Caco-2 (cell line): ENCODE data around the gene PAQR6. TPM values are rescaled to one million over a fixed set of nuclear protein-coding genes. Genes with fewer than 3 reads are reported as not detected.

ENCODE experiments used
- BruUV-seq: library from RNA; stranded (reverse); fragments of 400-500 nt; replicated peaks from 2 replicates; lab custom pipeline; 2021; lab: Mats Ljungman, UMichigan
- CTCF ChIA-PET: fragments of 300-600 bp; sonication (Branson Sonifier 250); formaldehyde crosslinking; loops from one replicate; lab custom pipeline; 2022; ENCODE audit warnings: antibody characterized with exemption; lab: Charles Lee
- POLR2A ChIA-PET: fragments of 300-600 bp; sonication (Branson Sonifier 250); formaldehyde crosslinking; loops from one replicate; lab custom pipeline; 2022; ENCODE audit warnings: antibody characterized with exemption; lab: Charles Lee
- DNase-seq, 2 experiments: peaks; one replicate each; pipeline versions ENCODE4 v3.0.0 to v3.0.0-alpha.2; 2020 to 2022
- H3K27me3 ChIP-seq: replicated peaks from 2 replicates; pipeline ENCODE4 v1.6.0; 2011; ENCODE audit warnings: low read length; ENCODE audit not compliant: control insufficient read depth, insufficient read depth
- H3K36me3 ChIP-seq: 2 replicates; pipeline ENCODE4 v1.5.1; 2011; ENCODE audit warnings: low read length; ENCODE audit not compliant: control insufficient read depth, insufficient read depth
- H3K4me1 ChIP-seq: fragments of 250-450 bp; sonication (Bioruptor Pico); 2 replicates; pipeline ENCODE4 v1.5.1; 2020; ENCODE audit warnings: mild to moderate bottlenecking
- H3K4me3 ChIP-seq: 2 replicates; pipeline ENCODE4 v1.5.1; 2011; ENCODE audit warnings: low read depth, mild to moderate bottlenecking, control low read depth, low read length
- H3K9me3 ChIP-seq: fragments of 250-450 bp; sonication (Bioruptor Pico); 2 replicates; pipeline ENCODE4 v1.5.1; 2020; ENCODE audit warnings: mild to moderate bottlenecking, moderate library complexity
- H3K27ac Mint-ChIP-seq: one replicate; pipeline ENCODE4 v1.8.0; 2022; ENCODE audit warnings: mixed read lengths; ENCODE audit not compliant: unreplicated experiment
- H3K27me3 Mint-ChIP-seq: one replicate; pipeline ENCODE4 v1.8.0; 2022; ENCODE audit warnings: mixed read lengths; ENCODE audit not compliant: insufficient read depth, unreplicated experiment
- H3K36me3 Mint-ChIP-seq: one replicate; pipeline ENCODE4 v1.8.0; 2022; ENCODE audit warnings: mild to moderate bottlenecking, mixed read lengths; ENCODE audit not compliant: insufficient read depth, unreplicated experiment
- H3K4me1 Mint-ChIP-seq: one replicate; pipeline ENCODE4 v1.8.0; 2022; ENCODE audit warnings: low read depth, mixed read lengths; ENCODE audit not compliant: unreplicated experiment
- H3K4me3 Mint-ChIP-seq: one replicate; pipeline ENCODE4 v1.8.0; 2022; ENCODE audit warnings: mild to moderate bottlenecking, moderate library complexity, mixed read lengths; ENCODE audit not compliant: unreplicated experiment
- H3K9me3 Mint-ChIP-seq: one replicate; pipeline ENCODE4 v1.8.0; 2022; ENCODE audit warnings: mixed read lengths; ENCODE audit not compliant: unreplicated experiment
- intact Hi-C: fragments of 100-400 bp; cut with micrococcal nuclease; formaldehyde crosslinking; loops from one replicate; pipeline ENCODE4 v1.10.0; 2022; ENCODE audit not compliant: unreplicated experiment
- total RNA-seq: library from RNA; stranded (reverse); gene quantifications from 2 replicates; pipeline ENCODE4 v1.2.3, GENCODE V29; 2022
- TF ChIP-seq, protein P1 (sequence below), 2 experiments: fragments of 200-600 bp in 1 of 2; IDR thresholded peaks; 1 replicate in 1 of 2; 2 replicates in 1 of 2; pipeline versions ENCODE4 v1.5.1 to v1.8.0; 2011 to 2022; ENCODE audit warnings: antibody characterized with exemption in 1 of 2, control low read depth in 1 of 2, inconsistent platforms in 1 of 2, low read depth in 1 of 2, low read length in 1 of 2, mild to moderate bottlenecking in 1 of 2, moderate library complexity in 1 of 2; ENCODE audit not compliant: insufficient read depth in 1 of 2, severe bottlenecking in 1 of 2, unreplicated experiment in 1 of 2

The PAQR6 gene
- total RNA-seq, 1 experiment from 2014 or later, result 4.1 TPM

GRCh38 chr1:156284112-156284511 lies 36.3 kb upstream of the PAQR6 start, which contains the start of gene TMEM79:
TSS of gene TMEM79 (plus strand) at chr1:156284325. CDS start at chr1:156285227, 902 bp downstream.
- H3K27me3 Mint-ChIP-seq, result no peaks in the 10 kb centered on the region
- no TSS peak for BruUV-seq
- POLR2A ChIA-PET, result interaction anchor here (0.6 to 2.3 kb wide), 3 partner anchors 11 to 87 kb away, joined by 3 to 13 read pairs (median 5); partner anchors contain the start of genes GLMP and PMF1

GRCh38 chr1:156283521-156283920 lies 35.7 kb upstream of the PAQR6 start:
- intact Hi-C loops, result no loop called here
- POLR2A ChIA-PET, result interaction anchor here (0.6 to 2.3 kb wide), 7 partner anchors 8 to 340 kb away, joined by 3 to 13 read pairs (median 5); partner anchors contain the start of genes CCT3, GLMP, PMF1 and TSACC
- Mint-ChIP-seq H3K4me3 (peak overlapping the region; percentile 78), H3K27me3 (no peaks in the 10 kb centered on the region), H3K36me3 (peaks cover 27% of the 10 kb centered on the region), H3K9me3 (no peaks in the 10 kb centered on the region), H3K27ac (peak overlapping the region; percentile 61), H3K4me1 (peaks cover 12% of the 10 kb centered on the region)
- TF ChIP-seq, protein P1, sequence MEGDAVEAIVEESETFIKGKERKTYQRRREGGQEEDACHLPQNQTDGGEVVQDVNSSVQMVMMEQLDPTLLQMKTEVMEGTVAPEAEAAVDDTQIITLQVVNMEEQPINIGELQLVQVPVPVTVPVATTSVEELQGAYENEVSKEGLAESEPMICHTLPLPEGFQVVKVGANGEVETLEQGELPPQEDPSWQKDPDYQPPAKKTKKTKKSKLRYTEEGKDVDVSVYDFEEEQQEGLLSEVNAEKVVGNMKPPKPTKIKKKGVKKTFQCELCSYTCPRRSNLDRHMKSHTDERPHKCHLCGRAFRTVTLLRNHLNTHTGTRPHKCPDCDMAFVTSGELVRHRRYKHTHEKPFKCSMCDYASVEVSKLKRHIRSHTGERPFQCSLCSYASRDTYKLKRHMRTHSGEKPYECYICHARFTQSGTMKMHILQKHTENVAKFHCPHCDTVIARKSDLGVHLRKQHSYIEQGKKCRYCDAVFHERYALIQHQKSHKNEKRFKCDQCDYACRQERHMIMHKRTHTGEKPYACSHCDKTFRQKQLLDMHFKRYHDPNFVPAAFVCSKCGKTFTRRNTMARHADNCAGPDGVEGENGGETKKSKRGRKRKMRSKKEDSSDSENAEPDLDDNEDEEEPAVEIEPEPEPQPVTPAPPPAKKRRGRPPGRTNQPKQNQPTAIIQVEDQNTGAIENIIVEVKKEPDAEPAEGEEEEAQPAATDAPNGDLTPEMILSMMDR (IDR thresholded peaks at IDR 0.05; ENCODE audit: insufficient read depth in 1 of 2, low read depth in 1 of 2, low read length in 1 of 2, severe bottlenecking in 1 of 2, unreplicated experiment in 1 of 2), result no peak
- CTCF ChIA-PET, result interaction anchor here (1.2 to 3.7 kb wide), 4 partner anchors 36 to 162 kb away, joined by 5 to 22 read pairs (median 5); no protein-coding TSS in a partner anchor
- DNase-seq, result no peak
- Histone ChIP-seq H3K27me3 (no peaks in the 10 kb centered on the region), H3K9me3 (no peaks in the 10 kb centered on the region), H3K4me3 (peak overlapping the region; percentile 78), H3K4me1 (peaks cover 24% of the 10 kb centered on the region), H3K36me3 (peaks cover 4% of the 10 kb centered on the region)
- no TSS peak for BruUV-seq

More at GRCh38 chr1:156284112-156284511, 36.3 kb upstream of the PAQR6 start, which contains the start of gene TMEM79:
- peak within 1 kb of the TSS; percentile 78 for H3K4me3 Mint-ChIP-seq
- DNase-seq, result peak; percentile 78 to 79
- CTCF ChIA-PET, result interaction anchor here (3.7 kb wide), 1 partner anchor 59 kb away, joined by 22 read pairs; no protein-coding TSS in a partner anchor
- Histone ChIP-seq H3K36me3 (peaks cover 5% of the 10 kb centered on the region), H3K27me3 (no peaks in the 10 kb centered on the region), H3K9me3 (no peaks in the 10 kb centered on the region), H3K4me1 (peaks cover 24% of the 10 kb centered on the region), H3K4me3 (peak within 1 kb of the TSS; percentile 78)
- peaks cover 25% of the 10 kb centered on the region for H3K36me3 Mint-ChIP-seq
- TF ChIP-seq, protein P1 (IDR thresholded peaks at IDR 0.05; ENCODE audit: insufficient read depth in 1 of 2, low read depth in 1 of 2, low read length in 1 of 2, severe bottlenecking in 1 of 2, unreplicated experiment in 1 of 2), result no peak
- H3K27ac Mint-ChIP-seq, result peak within 1 kb of the TSS; percentile 61
- H3K9me3 Mint-ChIP-seq, result no peaks in the 10 kb centered on the region
- intact Hi-C loops, result loop anchor here (1.0 kb wide), 1 partner anchor 35 kb away; no protein-coding TSS in a partner anchor
- peaks cover 12% of the 10 kb centered on the region for H3K4me1 Mint-ChIP-seq

GRCh38 chr1:156282479-156283222 lies 34.8 kb upstream of the PAQR6 start, which contains the start of gene SMG5:
TSS of gene SMG5 (minus strand) at chr1:156282825. CDS start at chr1:156282680, 145 bp downstream.
- intact Hi-C loops, result loop anchor here (1.0 kb wide), 1 partner anchor 56 kb away; the partner anchor contains the start of genes CCT3 and TSACC
- no TSS peak for BruUV-seq

More at GRCh38 chr1:156282479-156283222, 34.8 kb upstream of the PAQR6 start, which contains the start of gene SMG5:
- no peaks in the 10 kb centered on the region for H3K27me3 ChIP-seq
- peaks cover 32% of the 10 kb centered on the region for H3K36me3 Mint-ChIP-seq
- no peaks in the 10 kb centered on the region for H3K9me3 Mint-ChIP-seq
- H3K9me3 ChIP-seq, result no peaks in the 10 kb centered on the region
- POLR2A ChIA-PET, result interaction anchor here (0.6 to 2.3 kb wide), 10 partner anchors 9 to 339 kb away, joined by 3 to 13 read pairs (median 5); partner anchors contain the start of genes ARHGEF2, CCT3, GLMP and MEF2D
- CTCF ChIA-PET, result interaction anchor here (0.6 to 3.7 kb wide), 9 partner anchors 37 to 379 kb away, joined by 3 to 22 read pairs (median 5); partner anchors contain the start of gene SLC25A44
- peaks cover 24% of the 10 kb centered on the region for H3K4me1 ChIP-seq
- H3K27me3 Mint-ChIP-seq, result no peaks in the 10 kb centered on the region
- H3K4me3 Mint-ChIP-seq, result peak within 1 kb of the TSS; percentile 78
- H3K4me3 ChIP-seq, result peak within 1 kb of the TSS; percentile 78
- peaks cover 7% of the 10 kb centered on the region for H3K36me3 ChIP-seq
- peaks cover 17% of the 10 kb centered on the region for H3K4me1 Mint-ChIP-seq
- TF ChIP-seq, protein P1 (IDR thresholded peaks at IDR 0.05; ENCODE audit: insufficient read depth in 1 of 2, low read depth in 1 of 2, low read length in 1 of 2, severe bottlenecking in 1 of 2, unreplicated experiment in 1 of 2), result no peak
- peak; percentile 98 for DNase-seq
- H3K27ac Mint-ChIP-seq, result peak within 1 kb of the TSS; percentile 61
